Transverse colon (tissue), 4 donors: ENCODE measurements around the gene NELFE. TPM values are rescaled to one million over a fixed set of nuclear protein-coding genes. Genes with fewer than 3 reads are reported as not detected.

ENCODE experiments used
- DNase-seq: peaks from one replicate; pipeline ENCODE4 v3.0.0-alpha.2; 2019
- H3K27ac ChIP-seq, 4 donors: fragments of 200-600 bp; sonication (generic); 2 replicates each; pipeline ENCODE4 v1.5.1; 2016 to 2018; ENCODE audit warnings: inconsistent platforms in 4 of 4
- H3K27me3 ChIP-seq: fragments of 200-600 bp; sonication (generic); 2 replicates; pipeline ENCODE4 v1.5.1; 2017; ENCODE audit warnings: inconsistent platforms
- H3K36me3 ChIP-seq, 4 donors: fragments of 200-600 bp; sonication (generic); 2 replicates each; pipeline ENCODE4 v1.5.1; 2017 to 2019; ENCODE audit warnings: inconsistent platforms in 4 of 4
- H3K4me1 ChIP-seq, 4 donors: fragments of 200-600 bp; sonication (generic); 2 replicates each; pipeline ENCODE4 v1.5.1; 2017 to 2020; ENCODE audit warnings: inconsistent platforms in 4 of 4
- H3K4me3 ChIP-seq, 4 donors: fragments of 200-600 bp; sonication (generic); 1 replicate in 1 of 4; 2 replicates in 3 of 4; pipeline versions ENCODE4 v1.5.1 to v1.6.1; 2017 to 2019; ENCODE audit warnings: inconsistent platforms in 4 of 4
- H3K9me3 ChIP-seq, 2 donors: fragments of 200-600 bp; sonication (generic); 2 replicates each; pipeline ENCODE4 v1.5.1; 2017 to 2019; ENCODE audit warnings: inconsistent platforms in 2 of 2
- EP300 ChIP-seq: sonication (generic); formaldehyde crosslinking; IDR thresholded peaks from one replicate; pipeline ENCODE4 v1.6.1; 2017; ENCODE audit warnings: antibody characterized with exemption, low read depth
- POLR2A ChIP-seq: fragments of 450-650 bp; IDR thresholded peaks from one replicate; pipeline ENCODE4 v1.6.1; 2016; ENCODE audit warnings: antibody characterized with exemption, mild to moderate bottlenecking, moderate library complexity
- POLR2AphosphoS5 ChIP-seq, 3 donors: sonication (generic); formaldehyde crosslinking; IDR thresholded peaks; one replicate each; pipeline ENCODE4 v1.6.1; 2016; ENCODE audit warnings: antibody characterized with exemption in 3 of 3
- WGBS, 2 donors: methylation state at CpG; one replicate each; pipeline ENCODE4 v1.1.5; 2018; ENCODE audit warnings: low coverage in 1 of 2; 5-methylcytosine and 5-hydroxymethylcytosine counted together
- in situ Hi-C, 4 donors: fragments of 200-750 bp; cut with MboI; loops; one replicate each; pipeline versions ENCODE4 v1.15.0 to v1.15.1; 2017; ENCODE audit warnings: low sequenced_read_pairs in 3 of 4, low pct_ligation_motif_present in 1 of 4, low pct_unique_long_range_greater_than_20kb in 1 of 4
- intact Hi-C: fragments of 100-400 bp; cut with DNase I; formaldehyde crosslinking; loops from one replicate; pipeline ENCODE4 v1.15.1; 2023; ENCODE audit warnings: low total_unique reads
- total RNA-seq, 4 donors: library from RNA; depleted of rRNA; stranded (reverse); fragments of >200 nt; gene quantifications; one replicate each; pipeline ENCODE4 v1.1.0, GENCODE V29; 2016
- TF ChIP-seq, protein P1 (sequence below), 5 experiments: fragments of 200-600 bp in 3 of 5; fragments of 450-650 bp in 2 of 5; sonication (generic) in 3 of 5; IDR thresholded peaks; 1 replicate in 2 of 5; 2 replicates in 3 of 5; pipeline ENCODE4 v1.5.1; 2016 to 2017; ENCODE audit warnings: antibody characterized with exemption in 5 of 5, inconsistent platforms in 3 of 5, mild to moderate bottlenecking in 2 of 5, moderate library complexity in 1 of 5

NELFE gene
- total RNA-seq, 4 donors from 2014 or later = 59.2 to 114 (median 88.0) TPM

DNA sequence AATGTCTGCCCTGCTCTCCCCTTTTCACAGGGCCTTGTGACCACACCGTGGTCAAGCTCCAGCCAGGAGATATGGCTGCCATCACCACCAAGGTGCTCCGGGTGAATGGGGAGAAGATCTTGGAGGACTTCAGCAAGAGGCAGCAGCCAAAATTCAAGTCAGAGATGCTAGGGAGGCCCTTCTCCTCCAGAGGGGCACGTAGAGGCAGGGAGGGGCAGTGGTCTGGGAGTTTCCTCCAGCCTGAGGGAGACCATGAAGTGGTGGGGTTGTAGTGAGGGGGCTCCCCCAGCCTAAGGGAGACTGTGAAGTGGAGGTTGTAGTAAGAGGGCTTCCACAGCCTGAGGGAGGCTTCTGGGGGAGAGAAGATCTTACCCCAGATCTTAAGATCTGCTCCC is 9.2 kb upstream of the NELFE start:
- 83% methylated on average over 3 of the region's 3 CpGs; no CpG with 5 or more reads in 1 of the 2 donors for WGBS, 2 donors
- no peak overlapping the region for H3K4me3 ChIP-seq
- no peak overlapping the region for H3K27ac ChIP-seq
- no peaks in the 10 kb centered on the region for H3K9me3 ChIP-seq
- H3K36me3 ChIP-seq = peaks cover 0 to 48% (median 18%) of the 10 kb centered on the region in 4 donors
- peaks cover 15 to 19% (median 16%) of the 10 kb centered on the region in 4 donors for H3K4me1 ChIP-seq
- in situ Hi-C loops = loop anchor here in 2 of 4 donors (25.0 kb wide), 1 partner anchor 94 kb away; no protein-coding TSS in a partner anchor
- no peak for DNase-seq
- intact Hi-C loops = no loop called here
- TF ChIP-seq POLR2A (no peak), POLR2AphosphoS5 (IDR thresholded peaks at IDR 0.05) (no peak), EP300 (no peak)
- TF ChIP-seq, protein P1, sequence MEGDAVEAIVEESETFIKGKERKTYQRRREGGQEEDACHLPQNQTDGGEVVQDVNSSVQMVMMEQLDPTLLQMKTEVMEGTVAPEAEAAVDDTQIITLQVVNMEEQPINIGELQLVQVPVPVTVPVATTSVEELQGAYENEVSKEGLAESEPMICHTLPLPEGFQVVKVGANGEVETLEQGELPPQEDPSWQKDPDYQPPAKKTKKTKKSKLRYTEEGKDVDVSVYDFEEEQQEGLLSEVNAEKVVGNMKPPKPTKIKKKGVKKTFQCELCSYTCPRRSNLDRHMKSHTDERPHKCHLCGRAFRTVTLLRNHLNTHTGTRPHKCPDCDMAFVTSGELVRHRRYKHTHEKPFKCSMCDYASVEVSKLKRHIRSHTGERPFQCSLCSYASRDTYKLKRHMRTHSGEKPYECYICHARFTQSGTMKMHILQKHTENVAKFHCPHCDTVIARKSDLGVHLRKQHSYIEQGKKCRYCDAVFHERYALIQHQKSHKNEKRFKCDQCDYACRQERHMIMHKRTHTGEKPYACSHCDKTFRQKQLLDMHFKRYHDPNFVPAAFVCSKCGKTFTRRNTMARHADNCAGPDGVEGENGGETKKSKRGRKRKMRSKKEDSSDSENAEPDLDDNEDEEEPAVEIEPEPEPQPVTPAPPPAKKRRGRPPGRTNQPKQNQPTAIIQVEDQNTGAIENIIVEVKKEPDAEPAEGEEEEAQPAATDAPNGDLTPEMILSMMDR (IDR thresholded peaks at IDR 0.05) = no peak
- H3K27me3 ChIP-seq = no peaks in the 10 kb centered on the region

DNA sequence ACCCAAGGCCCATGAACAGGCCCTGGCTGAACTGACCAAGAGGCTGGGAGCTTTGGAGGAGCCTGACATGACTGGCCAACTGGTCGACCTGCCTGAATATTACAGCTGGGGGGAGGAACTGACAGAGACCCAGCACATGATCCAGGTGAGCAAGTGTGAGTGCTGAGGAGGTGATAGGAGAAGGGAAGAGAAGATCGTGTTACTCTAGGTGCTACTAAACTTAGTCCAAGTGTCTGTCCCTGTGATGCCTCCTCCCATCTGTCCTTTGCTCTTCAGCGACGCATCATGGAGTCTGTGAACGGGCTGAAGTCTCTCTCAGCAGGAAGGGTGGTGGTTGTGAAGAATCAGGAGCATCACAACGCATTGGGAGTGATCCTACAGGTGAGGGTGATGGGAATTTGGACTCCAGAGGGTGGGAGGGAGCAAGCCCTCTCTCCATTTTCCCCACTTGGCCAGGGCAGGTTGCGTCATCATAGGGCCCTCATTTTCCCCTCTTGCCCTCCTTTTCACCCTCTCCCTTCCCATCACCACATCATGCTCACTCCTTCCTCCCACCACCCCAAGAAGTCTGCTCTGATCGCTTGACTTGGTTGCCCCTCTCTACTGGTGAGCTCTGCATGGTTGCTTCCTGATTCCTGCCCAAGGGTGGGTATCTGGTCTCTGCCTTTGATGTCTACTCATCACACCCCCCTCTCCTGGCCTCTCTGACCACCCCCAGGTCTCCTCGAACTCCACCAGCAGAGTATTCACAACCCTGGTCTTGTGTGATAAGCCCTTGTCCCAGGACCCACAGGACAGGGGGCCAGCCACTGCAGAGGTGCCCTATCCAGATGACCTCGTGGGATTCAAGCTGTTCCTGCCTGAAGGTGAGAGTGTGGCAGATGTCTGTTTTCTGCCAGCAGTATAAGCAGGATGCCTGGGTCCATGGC is 8.5 kb upstream of the NELFE start:
- in situ Hi-C loops = loop anchor here in 2 of 4 donors (25.0 kb wide), 1 partner anchor 95 kb away; no protein-coding TSS in a partner anchor
- Histone ChIP-seq H3K27me3 (no peaks in the 10 kb centered on the region), H3K4me3 (no peak overlapping the region), H3K36me3 (peaks cover 0 to 53% (median 18%) of the 10 kb centered on the region in 4 donors), H3K27ac (no peak overlapping the region), H3K4me1 (peaks cover 12 to 16% (median 13%) of the 10 kb centered on the region in 4 donors), H3K9me3 (no peaks in the 10 kb centered on the region)
- TF ChIP-seq EP300 = no peak
- no peak for TF ChIP-seq POLR2A
- TF ChIP-seq POLR2AphosphoS5 (IDR thresholded peaks at IDR 0.05) = no peak
- TF ChIP-seq, protein P1 (IDR thresholded peaks at IDR 0.05) = no peak
- DNase-seq = no peak
- WGBS, 2 donors = 81 to 84% methylated on average over 5 to 10 of the region's 10 CpGs
- intact Hi-C loops = no loop called here

DNA sequence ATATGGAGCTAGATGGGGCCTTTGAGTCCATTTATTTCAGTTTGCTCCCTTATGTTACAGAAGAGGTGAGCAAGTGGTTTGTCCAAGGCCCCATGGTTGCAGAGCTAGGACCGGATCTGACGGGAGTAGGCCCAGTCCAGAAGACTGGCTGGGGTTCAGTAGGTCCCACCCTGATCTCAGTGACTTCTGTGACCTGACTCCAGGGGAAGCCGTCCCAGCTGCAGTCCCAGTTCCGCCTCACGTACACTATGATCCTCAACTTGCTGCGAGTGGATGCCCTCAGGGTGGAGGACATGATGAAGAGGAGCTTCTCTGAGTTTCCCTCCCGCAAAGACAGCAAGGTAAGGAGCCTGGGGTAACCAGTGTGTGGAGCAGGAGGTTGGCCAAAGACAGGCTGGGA is 7.7 kb upstream of the NELFE start:
- Histone ChIP-seq H3K4me1 (peaks cover 11 to 13% (median 13%) of the 10 kb centered on the region in 4 donors), H3K36me3 (peaks cover 0 to 54% (median 18%) of the 10 kb centered on the region in 4 donors), H3K27me3 (no peaks in the 10 kb centered on the region), H3K9me3 (no peaks in the 10 kb centered on the region), H3K4me3 (no peak overlapping the region), H3K27ac (no peak overlapping the region)
- no peak for DNase-seq
- 94% methylated on average over 7 of the region's 7 CpGs; no CpG with 5 or more reads in 1 of the 2 donors for WGBS, 2 donors
- TF ChIP-seq, protein P1 (IDR thresholded peaks at IDR 0.05) = no peak
- TF ChIP-seq POLR2AphosphoS5 (IDR thresholded peaks at IDR 0.05) = no peak
- TF ChIP-seq EP300 = no peak
- TF ChIP-seq POLR2A = no peak
- intact Hi-C loops (no loop called here), in situ Hi-C loops (loop anchor here in 2 of 4 donors (25.0 kb wide), 1 partner anchor 96 kb away; no protein-coding TSS in a partner anchor)

DNA sequence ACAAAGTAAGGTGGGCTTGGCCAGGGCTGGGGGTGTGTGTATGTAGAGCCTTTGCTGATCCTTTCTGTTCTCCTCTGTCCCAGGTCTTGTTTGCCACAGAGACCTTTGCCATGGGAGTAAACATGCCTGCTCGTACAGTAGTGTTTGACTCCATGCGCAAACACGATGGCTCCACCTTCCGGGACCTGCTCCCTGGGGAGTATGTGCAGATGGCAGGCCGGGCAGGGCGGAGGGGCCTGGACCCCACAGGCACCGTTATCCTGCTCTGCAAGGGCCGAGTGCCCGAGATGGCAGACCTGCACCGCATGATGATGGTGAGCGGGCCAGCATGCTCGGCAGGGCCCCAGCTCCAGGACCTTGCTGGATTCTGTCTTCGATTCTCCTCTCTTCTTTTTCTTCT is 6.9 kb upstream of the NELFE start:
- Histone ChIP-seq H3K9me3 (no peaks in the 10 kb centered on the region), H3K4me1 (peaks cover 3 to 5% (median 5%) of the 10 kb centered on the region in 4 donors), H3K4me3 (no peak overlapping the region), H3K27ac (no peak overlapping the region), H3K27me3 (no peaks in the 10 kb centered on the region), H3K36me3 (peaks cover 0 to 54% (median 18%) of the 10 kb centered on the region in 4 donors)
- intact Hi-C loops (no loop called here), in situ Hi-C loops (loop anchor here in 2 of 4 donors (25.0 kb wide), 1 partner anchor 97 kb away; no protein-coding TSS in a partner anchor)
- 93% methylated on average over 12 of the region's 13 CpGs; no CpG with 5 or more reads in 1 of the 2 donors for WGBS, 2 donors
- DNase-seq = no peak
- TF ChIP-seq, protein P1 (IDR thresholded peaks at IDR 0.05) = no peak
- TF ChIP-seq POLR2A (no peak), POLR2AphosphoS5 (IDR thresholded peaks at IDR 0.05) (no peak), EP300 (no peak)
